Suprapubic skin (tissue), 3 donors: Measurements from ENCODE around the gene TGFBR3.
A peak's percentile ranks its signal among the peaks of the same experiment; 100 is the strongest.

Source experiments
- CTCF ChIP-seq, 2 donors: fragments of 200-600 bp in 1 of 2; fragments of 450-650 bp in 1 of 2; sonication (generic) in 1 of 2; IDR thresholded peaks; one replicate each; pipeline ENCODE4 v1.5.1; 2016 to 2019; ENCODE audit warnings: antibody characterized with exemption in 2 of 2, mild to moderate bottlenecking in 1 of 2, moderate library complexity in 1 of 2
- POLR2AphosphoS5 ChIP-seq, 3 donors: sonication (generic); formaldehyde crosslinking; IDR thresholded peaks; one replicate each; pipeline ENCODE4 v1.6.1; 2017; ENCODE audit warnings: antibody characterized with exemption in 3 of 3

GRCh38 chr1:91885716-91886506 is at the start of gene TGFBR3:
- TF ChIP-seq CTCF (IDR thresholded peaks at IDR 0.05) (peak; percentile 31 to 71), POLR2AphosphoS5 (IDR thresholded peaks at IDR 0.05) (peak; percentile 28 to 95 (median 89))
